Trophoblast cell (in vitro differentiated cells and primary cell): Measurements from ENCODE around the gene NUP58.

Experiments used
- DNase-seq, 2 donors: peaks; one replicate each; pipeline ENCODE4 v3.0.0-alpha.2; 2016
- H2AFZ ChIP-seq: 2 replicates; pipeline ENCODE4 v1.6.1; 2013; ENCODE audit warnings: low read length, moderate library complexity, mild to moderate bottlenecking; ENCODE audit not compliant: insufficient read depth, poor library complexity
- H2AK5ac ChIP-seq: 2 replicates; pipeline ENCODE4 v1.6.1; 2013; ENCODE audit warnings: mild to moderate bottlenecking, low read length
- H2BK120ac ChIP-seq: 2 replicates; pipeline ENCODE4 v1.6.1; 2013; ENCODE audit warnings: low read length, mild to moderate bottlenecking, moderate library complexity; ENCODE audit not compliant: insufficient read depth, poor library complexity
- H2BK12ac ChIP-seq: 2 replicates; pipeline ENCODE4 v1.6.1; 2013; ENCODE audit warnings: mild to moderate bottlenecking, low read length, moderate library complexity
- H2BK5ac ChIP-seq: 2 replicates; pipeline ENCODE4 v1.6.1; 2013; ENCODE audit warnings: low read length, low read depth, moderate library complexity, mild to moderate bottlenecking; ENCODE audit not compliant: poor library complexity
- H3K14ac ChIP-seq: 2 replicates; pipeline ENCODE4 v1.6.1; 2013; ENCODE audit warnings: mild to moderate bottlenecking, low read length
- H3K18ac ChIP-seq: 2 replicates; pipeline ENCODE4 v1.6.1; 2013; ENCODE audit warnings: mild to moderate bottlenecking, low read length
- H3K23ac ChIP-seq: 2 replicates; pipeline ENCODE4 v1.6.1; 2013; ENCODE audit warnings: low read length
- H3K27ac ChIP-seq: 2 replicates; pipeline ENCODE4 v1.5.1; 2013; ENCODE audit warnings: low read depth, mild to moderate bottlenecking, inconsistent platforms, low read length, moderate library complexity
- H3K27me3 ChIP-seq: 2 replicates; pipeline ENCODE4 v1.6.1; 2013; ENCODE audit warnings: inconsistent platforms, mild to moderate bottlenecking, low read length, moderate library complexity; ENCODE audit not compliant: insufficient read depth
- H3K36me3 ChIP-seq, 2 experiments: 1 replicate in 1 of 2; 2 replicates in 1 of 2; pipeline ENCODE4 v1.6.1; 2013; ENCODE audit warnings: low read length in 2 of 2, mild to moderate bottlenecking in 2 of 2, moderate library complexity in 1 of 2; ENCODE audit not compliant: insufficient read depth in 2 of 2, control insufficient read depth in 1 of 2
- H3K4ac ChIP-seq: 2 replicates; pipeline ENCODE4 v1.6.1; 2013; ENCODE audit warnings: low read depth, mild to moderate bottlenecking, low read length, moderate library complexity
- H3K4me1 ChIP-seq, 2 experiments: 1 replicate in 1 of 2; 2 replicates in 1 of 2; pipeline ENCODE4 v1.6.1; 2013; ENCODE audit warnings: low read length in 2 of 2, mild to moderate bottlenecking in 2 of 2, moderate library complexity in 1 of 2; ENCODE audit not compliant: insufficient read depth in 2 of 2, control insufficient read depth in 1 of 2
- H3K4me2 ChIP-seq: 2 replicates; pipeline ENCODE4 v1.6.1; 2013; ENCODE audit warnings: inconsistent platforms, mild to moderate bottlenecking, low read length, moderate library complexity
- H3K4me3 ChIP-seq: 2 replicates; pipeline ENCODE4 v1.5.1; 2013; ENCODE audit warnings: mild to moderate bottlenecking, low read depth, low read length, inconsistent platforms
- H3K79me1 ChIP-seq: one replicate; pipeline ENCODE4 v1.6.1; 2013; ENCODE audit warnings: low read length
- H3K79me2 ChIP-seq: 2 replicates; pipeline ENCODE4 v1.6.1; 2013; ENCODE audit warnings: low read length, mild to moderate bottlenecking; ENCODE audit not compliant: control insufficient read depth, insufficient read depth, poor library complexity
- H3K9ac ChIP-seq: 2 replicates; pipeline ENCODE4 v1.6.1; 2013; ENCODE audit warnings: mild to moderate bottlenecking, low read length
- H3K9me3 ChIP-seq: 2 replicates; pipeline ENCODE4 v1.6.1; 2013; ENCODE audit warnings: low read depth, mild to moderate bottlenecking, control low read depth, inconsistent platforms, low read length; ENCODE audit not compliant: insufficient read depth
- H4K12ac ChIP-seq: 2 replicates; pipeline ENCODE4 v1.6.1; 2013; ENCODE audit warnings: low read depth, mild to moderate bottlenecking, low read length, moderate library complexity
- H4K8ac ChIP-seq: 2 replicates; pipeline ENCODE4 v1.6.1; 2013; ENCODE audit warnings: low read depth, mild to moderate bottlenecking, low read length, moderate library complexity
- H4K91ac ChIP-seq: one replicate; pipeline ENCODE4 v1.6.1; 2013; ENCODE audit warnings: low read depth, mild to moderate bottlenecking, low read length, moderate library complexity
- WGBS: extraction: QIAGEN DNeasy Blood & Tissue Kit; methylation state at CpG from one replicate; pipeline ENCODE4 v1.1.7; 2013; ENCODE audit warnings: missing lambda C conversion rate; ENCODE audit not compliant: insufficient read length, insufficient coverage; ENCODE audit errors: extremely low coverage; 5-methylcytosine and 5-hydroxymethylcytosine counted together

Gene NUP58

DNA sequence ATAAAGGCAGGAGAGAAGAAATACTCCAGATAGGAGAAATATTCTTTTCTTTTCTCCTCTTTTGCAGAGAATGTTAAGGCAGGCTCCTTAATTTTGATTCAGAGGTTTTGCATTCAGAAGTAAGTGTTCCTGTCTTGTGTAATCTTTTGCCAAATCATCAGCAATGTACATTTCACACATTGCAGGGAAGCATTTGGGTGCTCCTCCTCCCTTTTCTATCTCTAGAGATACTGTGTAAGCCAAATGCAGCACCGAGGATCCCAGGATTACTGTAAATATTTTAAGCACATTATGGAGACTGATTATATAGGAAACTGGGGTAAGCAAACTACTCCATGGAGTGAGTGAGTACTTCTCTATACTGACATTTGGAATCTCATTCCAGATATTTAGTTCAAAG lies 77.6 kb downstream of the NUP58 start:
- Histone ChIP-seq H3K9ac (no peak overlapping the region), H3K23ac (no peak overlapping the region), H2BK12ac (no peak overlapping the region), H3K36me3 (no peaks in the 10 kb centered on the region), H3K18ac (no peak overlapping the region), H3K4me3 (no peak overlapping the region), H3K14ac (no peak overlapping the region), H2BK120ac (no peak overlapping the region), H3K27ac (no peak overlapping the region), H2AFZ (no peak overlapping the region), H2BK5ac (no peak overlapping the region), H3K4me1 (no peaks in the 10 kb centered on the region), H3K9me3 (no peaks in the 10 kb centered on the region), H4K12ac (no peak overlapping the region), H3K27me3 (peaks cover 2% of the 10 kb centered on the region), H3K4ac (no peak overlapping the region), H4K91ac (no peak overlapping the region), H3K79me2 (no peaks in the 10 kb centered on the region), H2AK5ac (no peak overlapping the region), H4K8ac (no peak overlapping the region), H3K4me2 (no peak overlapping the region), H3K79me1 (no peaks in the 10 kb centered on the region)
- WGBS, result no CpG with 5 or more reads among the region's 1 CpG
- no peak for DNase-seq

DNA sequence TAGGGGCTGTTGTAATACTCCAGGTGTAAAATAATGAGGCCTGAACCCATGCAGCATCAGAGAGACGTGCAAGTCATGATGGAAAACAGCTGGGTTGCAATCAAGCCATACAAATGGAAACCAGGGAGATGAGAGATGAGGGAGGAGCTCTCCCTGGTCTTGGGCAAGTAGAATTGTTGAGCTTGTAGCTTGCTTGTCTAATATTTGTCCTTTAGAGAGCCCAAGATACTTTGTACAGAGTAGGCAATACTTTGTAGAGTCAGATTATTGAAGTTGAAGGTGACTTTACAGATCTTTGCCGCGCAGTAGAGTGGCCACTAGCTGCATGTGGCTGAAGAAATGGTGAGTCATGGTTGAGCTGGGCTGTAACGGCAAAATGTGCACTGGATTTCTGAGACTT lies 78.7 kb downstream of the NUP58 start:
- H4K12ac ChIP-seq, result no peak overlapping the region
- no peaks in the 10 kb centered on the region for H3K9me3 ChIP-seq
- no peak overlapping the region for H3K23ac ChIP-seq
- H2BK12ac ChIP-seq, result no peak overlapping the region
- no peak overlapping the region for H3K4me2 ChIP-seq
- H3K4me3 ChIP-seq, result no peak overlapping the region
- H3K4me1 ChIP-seq, result no peaks in the 10 kb centered on the region
- no peak overlapping the region for H4K8ac ChIP-seq
- no peaks in the 10 kb centered on the region for H3K27me3 ChIP-seq
- no peak overlapping the region for H3K27ac ChIP-seq
- no peak overlapping the region for H2AFZ ChIP-seq
- H3K36me3 ChIP-seq, result no peaks in the 10 kb centered on the region
- no peak overlapping the region for H3K14ac ChIP-seq
- H3K79me2 ChIP-seq, result no peaks in the 10 kb centered on the region
- no peak overlapping the region for H2BK120ac ChIP-seq
- no peak overlapping the region for H3K4ac ChIP-seq
- H4K91ac ChIP-seq, result no peak overlapping the region
- H2AK5ac ChIP-seq, result no peak overlapping the region
- H3K18ac ChIP-seq, result no peak overlapping the region
- no peak overlapping the region for H3K9ac ChIP-seq
- no peak overlapping the region for H2BK5ac ChIP-seq
- no peak for DNase-seq
- no CpG with 5 or more reads among the region's 4 CpGs for WGBS
- H3K79me1 ChIP-seq, result no peaks in the 10 kb centered on the region

DNA sequence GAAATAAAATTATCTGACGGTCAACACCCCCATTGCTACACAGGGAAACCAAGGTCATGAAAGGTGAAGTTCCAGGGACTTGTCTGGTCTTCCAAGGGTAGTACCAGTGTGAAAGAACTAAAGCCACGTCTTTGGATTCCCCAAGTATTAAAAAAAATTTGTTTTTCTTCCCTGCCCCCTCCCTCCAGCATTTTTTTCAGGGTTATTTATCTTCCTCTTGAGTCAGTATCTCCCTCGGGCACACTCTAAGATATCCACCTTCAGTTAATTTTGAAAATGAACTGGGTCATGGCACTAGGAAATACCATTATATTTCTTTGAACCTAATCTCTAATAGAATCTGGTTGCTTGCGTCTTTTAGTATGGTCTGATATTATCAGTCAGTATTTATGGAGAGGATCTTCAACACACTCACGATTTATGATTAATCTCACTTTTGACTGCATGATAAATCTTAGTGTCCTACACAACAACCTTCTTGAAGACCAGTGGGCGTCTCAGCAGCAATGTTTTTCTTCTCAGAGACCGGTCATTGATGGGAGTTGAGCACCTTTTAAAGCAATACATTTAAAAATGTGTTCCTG lies 79.4 kb downstream of the NUP58 start:
- Histone ChIP-seq H3K4ac (no peak overlapping the region), H3K79me1 (no peaks in the 10 kb centered on the region), H3K18ac (no peak overlapping the region), H3K79me2 (no peaks in the 10 kb centered on the region), H2BK12ac (no peak overlapping the region), H3K4me2 (no peak overlapping the region), H4K12ac (no peak overlapping the region), H3K14ac (no peak overlapping the region), H3K27ac (no peak overlapping the region), H3K27me3 (no peaks in the 10 kb centered on the region), H4K8ac (no peak overlapping the region), H4K91ac (no peak overlapping the region), H2AFZ (no peak overlapping the region), H3K9me3 (no peaks in the 10 kb centered on the region), H3K4me1 (no peaks in the 10 kb centered on the region), H2BK120ac (no peak overlapping the region), H3K36me3 (no peaks in the 10 kb centered on the region), H3K9ac (no peak overlapping the region), H2AK5ac (no peak overlapping the region), H3K23ac (no peak overlapping the region), H2BK5ac (no peak overlapping the region), H3K4me3 (no peak overlapping the region)
- no CpG with 5 or more reads among the region's 7 CpGs for WGBS
- DNase-seq, result no peak

DNA sequence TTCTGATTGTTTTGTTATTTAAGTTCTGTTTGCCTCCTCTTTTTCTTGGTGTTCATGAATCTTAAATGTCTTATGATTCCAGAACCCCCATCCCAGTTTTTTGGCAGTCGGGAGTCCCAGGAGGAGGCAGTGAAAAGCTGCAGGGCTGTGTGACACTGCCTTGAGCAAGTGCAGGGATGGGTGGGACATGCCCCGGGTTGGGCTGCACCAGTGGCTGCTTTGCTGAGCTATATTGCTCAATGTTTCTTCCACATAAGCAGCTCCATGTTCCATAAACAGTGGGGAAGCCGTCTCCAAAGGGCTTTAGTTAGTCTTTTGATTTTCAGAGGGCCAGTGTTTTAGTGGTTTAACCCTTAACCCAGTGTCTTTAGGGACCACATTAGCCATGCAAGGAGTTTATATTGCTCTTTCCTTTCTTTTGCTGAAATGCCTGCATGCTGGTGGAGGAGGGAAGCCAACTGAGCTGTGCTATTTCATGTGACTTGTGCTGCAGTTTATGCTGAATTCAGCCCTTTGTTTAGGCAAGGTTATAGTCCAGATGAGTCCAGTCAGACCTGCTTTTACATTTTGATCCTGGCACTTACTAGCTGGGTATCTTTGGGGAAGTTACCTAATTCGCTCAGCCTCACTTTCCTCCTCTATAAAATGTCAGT lies 83.5 kb downstream of the NUP58 start:
- H3K23ac ChIP-seq, result no peak overlapping the region
- H2BK12ac ChIP-seq, result no peak overlapping the region
- H3K36me3 ChIP-seq, result no peaks in the 10 kb centered on the region
- H3K14ac ChIP-seq, result no peak overlapping the region
- no peak overlapping the region for H3K4me3 ChIP-seq
- no peaks in the 10 kb centered on the region for H3K9me3 ChIP-seq
- no peak for DNase-seq
- WGBS, result no CpG with 5 or more reads among the region's 4 CpGs
- no peak overlapping the region for H4K12ac ChIP-seq
- no peak overlapping the region for H3K4me2 ChIP-seq
- H3K4me1 ChIP-seq, result no peaks in the 10 kb centered on the region
- H3K18ac ChIP-seq, result no peak overlapping the region
- H4K91ac ChIP-seq, result no peak overlapping the region
- H3K4ac ChIP-seq, result no peak overlapping the region
- H2BK120ac ChIP-seq, result no peak overlapping the region
- H3K27ac ChIP-seq, result no peak overlapping the region
- no peak overlapping the region for H2BK5ac ChIP-seq
- no peaks in the 10 kb centered on the region for H3K79me2 ChIP-seq
- no peaks in the 10 kb centered on the region for H3K27me3 ChIP-seq
- no peak overlapping the region for H4K8ac ChIP-seq
- H3K9ac ChIP-seq, result no peak overlapping the region
- no peaks in the 10 kb centered on the region for H3K79me1 ChIP-seq
- no peak overlapping the region for H2AFZ ChIP-seq
- no peak overlapping the region for H2AK5ac ChIP-seq
